Esophagus muscularis mucosa (tissue), 3 donors: ENCODE data around the gene LRMDA.

Experiments
- POLR2AphosphoS5 ChIP-seq, 2 donors: sonication (generic); formaldehyde crosslinking; IDR thresholded peaks; one replicate each; pipeline ENCODE4 v1.6.1; 2017; ENCODE audit warnings: antibody characterized with exemption in 2 of 2
- TF ChIP-seq, protein P1 (sequence below), 3 experiments: fragments of 200-600 bp in 2 of 3; fragments of 450-650 bp in 1 of 3; sonication (generic) in 2 of 3; IDR thresholded peaks; one replicate each; pipeline ENCODE4 v1.5.1; 2017 to 2019; ENCODE audit warnings: antibody characterized with exemption in 3 of 3, mild to moderate bottlenecking in 2 of 3, moderate library complexity in 1 of 3

DNA sequence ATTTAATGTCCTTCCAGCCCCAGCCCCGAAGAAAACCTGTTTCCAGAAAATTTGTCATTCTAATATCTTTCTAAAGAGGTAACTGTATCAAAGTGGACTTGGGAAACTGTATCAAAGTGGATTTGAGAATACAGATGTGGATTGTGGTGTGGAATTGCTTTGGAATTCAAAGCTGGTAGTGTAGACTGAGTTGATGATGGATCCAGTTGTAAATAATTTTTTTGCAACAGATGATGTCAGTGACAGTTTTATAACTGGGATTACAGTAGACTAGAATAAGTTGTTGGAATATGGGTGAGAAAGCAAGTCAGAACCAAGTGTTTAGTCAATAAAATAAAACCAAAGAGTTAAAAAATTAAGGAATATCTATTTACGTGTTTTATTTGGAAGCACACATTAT is 202.1 kb downstream of the LRMDA start:
- TF ChIP-seq, protein P1, sequence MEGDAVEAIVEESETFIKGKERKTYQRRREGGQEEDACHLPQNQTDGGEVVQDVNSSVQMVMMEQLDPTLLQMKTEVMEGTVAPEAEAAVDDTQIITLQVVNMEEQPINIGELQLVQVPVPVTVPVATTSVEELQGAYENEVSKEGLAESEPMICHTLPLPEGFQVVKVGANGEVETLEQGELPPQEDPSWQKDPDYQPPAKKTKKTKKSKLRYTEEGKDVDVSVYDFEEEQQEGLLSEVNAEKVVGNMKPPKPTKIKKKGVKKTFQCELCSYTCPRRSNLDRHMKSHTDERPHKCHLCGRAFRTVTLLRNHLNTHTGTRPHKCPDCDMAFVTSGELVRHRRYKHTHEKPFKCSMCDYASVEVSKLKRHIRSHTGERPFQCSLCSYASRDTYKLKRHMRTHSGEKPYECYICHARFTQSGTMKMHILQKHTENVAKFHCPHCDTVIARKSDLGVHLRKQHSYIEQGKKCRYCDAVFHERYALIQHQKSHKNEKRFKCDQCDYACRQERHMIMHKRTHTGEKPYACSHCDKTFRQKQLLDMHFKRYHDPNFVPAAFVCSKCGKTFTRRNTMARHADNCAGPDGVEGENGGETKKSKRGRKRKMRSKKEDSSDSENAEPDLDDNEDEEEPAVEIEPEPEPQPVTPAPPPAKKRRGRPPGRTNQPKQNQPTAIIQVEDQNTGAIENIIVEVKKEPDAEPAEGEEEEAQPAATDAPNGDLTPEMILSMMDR (IDR thresholded peaks at IDR 0.05): no peak
- no peak for TF ChIP-seq POLR2AphosphoS5 (IDR thresholded peaks at IDR 0.05)
